Kidney glomerular epithelial cell (primary cell): Measurements from ENCODE around the gene NTSR1.
A peak's percentile ranks its signal among the peaks of the same experiment; 100 is the strongest.

ENCODE experiments used
- DNase-seq: peaks from one replicate; lab custom pipeline; 2025; lab: John Stamatoyannopoulos, UW

Gene NTSR1

DNA sequence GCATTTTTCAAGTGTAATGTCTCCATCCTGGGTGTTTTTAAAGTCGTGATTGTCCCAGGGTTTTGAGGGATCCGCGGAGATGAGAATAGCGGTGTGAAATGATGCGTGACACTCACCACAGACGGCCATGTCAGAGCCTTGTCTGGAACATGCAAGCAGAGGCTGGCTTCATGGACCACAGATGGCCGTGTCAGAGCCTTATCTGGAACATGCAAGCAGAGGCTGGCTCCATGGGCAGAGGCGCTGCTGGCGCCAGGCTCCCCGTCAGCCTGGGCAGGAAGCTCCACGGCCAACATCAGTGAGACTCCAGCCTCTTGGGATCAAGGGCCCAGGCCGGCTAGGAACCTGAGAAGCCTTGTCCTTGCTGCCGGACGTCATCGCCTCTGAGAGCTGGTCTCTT, 80.0 kb downstream of the NTSR1 start:
- no peak for DNase-seq

DNA sequence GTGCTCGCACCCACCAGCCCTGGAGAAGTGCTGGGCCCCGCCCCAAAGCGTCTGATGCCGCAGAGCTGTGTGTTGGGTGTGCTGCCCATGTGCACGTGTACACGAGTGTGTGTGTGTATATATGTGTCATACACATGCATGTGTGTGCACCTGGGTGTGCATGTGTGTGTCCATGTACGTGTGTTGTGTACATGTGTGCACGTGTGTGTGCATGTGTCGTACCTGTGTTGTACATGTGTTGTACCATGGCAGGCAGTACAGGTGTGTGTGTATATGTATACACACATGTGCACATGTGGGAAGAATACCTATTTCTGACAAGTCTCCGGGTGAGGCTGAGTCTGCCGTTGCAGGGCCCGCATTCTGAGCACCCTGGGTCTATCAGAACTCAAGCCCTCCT, 81.4 kb downstream of the NTSR1 start:
- no peak for DNase-seq

DNA sequence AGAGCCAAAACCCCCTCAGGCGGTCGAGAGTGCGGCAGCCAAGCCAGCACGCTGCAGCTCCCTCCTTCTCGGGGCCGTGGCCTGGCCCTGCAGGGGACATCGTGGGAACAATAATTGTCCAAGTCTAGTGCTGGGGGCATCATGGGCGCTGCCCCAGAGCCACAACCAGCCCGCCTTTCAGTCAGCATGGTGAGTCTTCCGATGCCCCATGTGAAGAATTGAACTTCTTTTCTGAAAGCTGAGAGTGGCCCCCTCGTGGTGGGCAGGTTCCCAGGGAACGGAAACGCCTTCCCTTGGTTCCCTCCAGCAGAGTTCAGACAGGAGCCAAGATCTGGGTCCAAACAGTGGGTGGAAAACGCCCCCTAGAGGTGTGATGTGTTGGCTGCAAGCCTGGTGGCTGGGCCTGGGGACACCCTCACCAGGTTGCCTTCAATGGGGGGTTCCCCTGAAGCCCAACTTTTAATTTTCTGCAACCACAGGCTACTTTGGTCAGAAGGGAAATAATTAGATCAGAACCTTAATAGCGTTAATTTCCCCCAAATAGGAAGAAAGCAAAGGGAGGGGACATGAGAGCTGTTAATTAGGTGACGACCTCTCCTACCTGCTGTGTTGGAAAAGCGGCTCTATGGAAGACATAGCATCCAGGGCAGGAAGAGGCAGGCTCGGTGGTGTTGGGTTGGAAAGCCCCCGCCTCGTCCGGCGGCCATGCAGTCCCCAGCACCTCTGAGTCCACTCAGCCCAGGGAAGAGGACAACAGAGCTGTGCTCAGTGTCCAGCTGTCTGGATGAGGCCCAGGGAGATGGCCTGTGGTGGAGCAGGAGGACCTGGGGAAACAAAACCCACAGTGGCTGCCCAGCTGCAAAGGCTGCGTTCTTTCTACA, 82.9 kb downstream of the NTSR1 start:
- peak; percentile 85 for DNase-seq

DNA sequence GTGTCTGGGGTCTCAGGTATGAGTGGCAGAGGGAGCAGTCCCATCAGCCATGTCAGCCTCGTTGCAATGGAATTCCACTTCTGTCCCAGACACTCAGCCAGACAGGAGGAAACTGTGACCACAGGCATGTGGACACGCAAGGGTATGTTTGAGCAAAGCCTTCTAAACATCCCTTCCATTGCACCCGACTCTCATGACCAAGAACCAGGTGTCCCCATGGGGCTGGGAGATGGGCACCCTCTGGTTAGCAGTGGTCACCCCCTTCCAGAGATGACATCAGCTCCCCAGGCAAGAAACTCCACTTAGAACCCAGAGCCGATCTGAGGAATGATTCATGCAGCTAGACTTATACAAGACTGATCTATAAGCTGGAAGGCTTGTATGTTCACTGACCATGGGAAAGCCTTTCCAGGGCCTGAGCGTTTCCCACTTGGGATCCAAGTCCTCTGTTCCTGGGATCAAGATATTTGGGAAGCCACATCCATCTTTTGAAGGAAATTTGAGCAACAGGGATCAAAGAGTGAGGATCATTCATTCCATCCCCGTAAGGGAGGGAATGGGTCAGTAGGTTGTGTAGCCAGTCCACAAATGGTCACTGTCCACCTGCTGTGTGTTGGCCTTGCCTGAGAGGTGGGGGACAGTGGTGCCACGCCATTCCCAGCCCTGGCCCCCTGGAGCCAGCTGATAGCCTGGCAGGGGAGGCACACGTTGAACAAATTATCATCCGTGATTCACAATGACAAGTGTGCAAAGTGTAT, 83.7 kb downstream of the NTSR1 start:
- no peak for DNase-seq

DNA sequence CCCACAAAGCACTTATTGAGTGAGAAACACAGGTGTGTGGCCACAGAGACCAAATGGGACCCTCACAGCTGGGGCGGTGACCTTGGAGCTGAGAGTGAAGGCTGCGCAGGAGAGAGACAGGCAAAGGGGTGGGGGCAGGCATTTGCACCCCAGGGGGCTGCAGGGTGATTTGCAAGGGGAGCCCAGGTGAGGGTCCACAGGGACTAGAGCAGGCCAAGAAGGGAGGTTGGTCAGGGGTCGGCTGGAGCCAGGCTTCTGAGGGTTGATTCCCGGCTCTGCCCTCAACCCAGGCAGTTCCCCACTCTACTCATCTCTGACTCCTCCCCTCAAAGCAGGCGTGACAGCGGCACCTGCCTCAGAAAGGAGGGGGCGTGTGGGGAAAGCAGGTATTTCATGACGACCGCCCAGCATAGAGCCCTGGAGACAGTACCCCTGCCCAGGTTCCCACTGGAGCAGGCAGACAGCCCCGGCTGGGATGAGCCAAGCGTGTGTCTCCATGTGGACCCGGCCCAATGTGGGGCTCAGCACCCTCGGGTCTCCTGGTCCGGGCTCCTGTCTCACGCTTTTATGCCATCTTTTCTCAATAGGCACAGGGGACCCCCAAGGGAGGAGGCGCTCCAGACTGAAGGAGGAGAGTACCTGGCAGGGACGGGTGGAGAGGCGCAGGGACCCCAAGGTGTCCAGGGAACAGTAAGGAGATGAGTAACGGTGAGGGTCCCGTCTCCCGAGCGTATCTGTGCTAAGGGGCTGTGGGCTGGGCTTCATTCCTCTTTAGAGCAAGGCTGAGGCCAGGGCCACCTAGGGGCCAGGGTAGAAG, 84.5 kb downstream of the NTSR1 start:
- no peak for DNase-seq

DNA sequence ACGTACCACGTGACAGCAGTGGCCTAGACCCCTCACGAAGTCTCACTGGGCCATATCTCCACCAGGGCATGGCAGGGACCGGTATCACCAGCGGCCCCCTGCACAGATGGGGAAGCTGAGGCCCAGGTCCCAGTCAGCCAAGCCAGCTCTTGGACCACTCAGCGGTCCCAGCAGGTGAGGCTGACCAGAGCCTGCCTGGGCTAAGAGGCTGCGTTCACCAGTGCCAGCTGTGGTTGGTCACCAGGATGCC, 85.0 kb downstream of the NTSR1 start:
- no peak for DNase-seq

DNA sequence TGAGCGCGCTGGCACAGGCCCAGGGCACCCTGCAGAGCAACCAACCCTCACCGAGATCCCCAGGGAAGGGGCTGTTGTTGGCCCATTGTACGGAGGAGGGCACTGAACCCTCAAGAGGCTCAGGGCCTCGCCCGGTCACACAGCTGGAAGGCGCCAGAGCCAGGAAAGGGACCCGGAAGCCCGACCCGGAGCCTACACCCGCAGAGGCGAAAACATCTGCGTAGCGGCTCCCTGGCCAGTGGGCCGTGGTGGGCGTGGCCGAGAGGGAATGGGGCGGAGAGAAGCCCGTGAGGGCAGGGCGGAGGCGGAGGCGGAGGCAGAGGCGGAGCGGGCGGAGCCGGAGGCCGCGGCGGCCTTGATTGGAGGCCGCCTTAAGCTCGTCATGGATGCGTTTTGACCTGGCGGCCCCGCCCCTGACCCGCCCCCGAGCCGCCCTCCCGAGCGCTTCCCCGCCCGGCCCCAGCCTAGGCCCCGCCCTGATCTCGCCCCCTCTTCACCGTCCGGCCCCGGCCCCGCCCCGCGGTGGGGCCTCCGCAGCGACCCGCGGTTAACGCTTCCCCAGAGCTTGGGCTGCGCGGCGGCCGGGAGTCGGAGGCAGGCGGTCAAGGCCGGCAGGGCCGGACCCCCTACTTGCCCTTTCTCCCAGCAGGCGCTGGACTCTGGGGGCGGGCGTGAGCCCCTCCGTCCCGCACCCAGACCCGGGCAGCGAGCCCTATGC, 85.5 kb downstream of the NTSR1 start:
- DNase-seq, result peak; percentile 91

DNA sequence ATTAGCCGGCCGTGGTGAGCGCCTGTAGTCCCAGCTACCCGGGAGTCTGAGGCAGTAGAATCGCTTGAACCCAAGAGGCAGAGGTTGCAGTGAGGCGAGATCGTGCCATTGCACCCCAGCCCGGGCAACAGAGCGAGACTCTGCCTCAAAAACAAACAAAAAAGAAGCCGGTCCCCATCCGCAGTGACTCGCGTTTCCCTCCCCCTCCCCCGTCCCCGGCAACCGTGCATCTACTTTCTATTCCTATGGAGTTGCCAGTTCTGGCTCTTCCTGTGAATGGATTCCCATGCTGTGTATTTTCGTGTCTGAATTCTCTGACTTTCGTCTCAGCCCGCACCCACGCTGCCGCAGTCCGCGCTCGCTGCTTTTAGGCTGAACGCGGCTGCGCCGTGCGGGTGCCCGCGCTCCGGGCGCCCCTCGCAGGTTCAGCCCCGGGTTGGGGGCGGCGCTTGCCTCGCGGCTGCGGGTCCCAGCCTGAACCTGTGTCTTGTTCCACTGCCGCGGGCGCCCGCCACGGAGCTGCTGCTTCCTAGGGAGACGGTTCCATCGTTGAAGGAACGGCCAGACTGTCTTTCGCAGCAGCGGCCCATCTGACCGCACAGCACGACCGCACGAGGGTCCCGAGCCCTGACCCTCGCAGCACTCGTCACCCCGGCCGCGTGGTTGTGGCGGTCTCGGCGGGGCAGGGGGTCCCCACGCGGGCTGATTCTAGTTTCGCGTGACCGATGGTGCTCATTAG, 86.6 kb downstream of the NTSR1 start:
- DNase-seq, result no peak

DNA sequence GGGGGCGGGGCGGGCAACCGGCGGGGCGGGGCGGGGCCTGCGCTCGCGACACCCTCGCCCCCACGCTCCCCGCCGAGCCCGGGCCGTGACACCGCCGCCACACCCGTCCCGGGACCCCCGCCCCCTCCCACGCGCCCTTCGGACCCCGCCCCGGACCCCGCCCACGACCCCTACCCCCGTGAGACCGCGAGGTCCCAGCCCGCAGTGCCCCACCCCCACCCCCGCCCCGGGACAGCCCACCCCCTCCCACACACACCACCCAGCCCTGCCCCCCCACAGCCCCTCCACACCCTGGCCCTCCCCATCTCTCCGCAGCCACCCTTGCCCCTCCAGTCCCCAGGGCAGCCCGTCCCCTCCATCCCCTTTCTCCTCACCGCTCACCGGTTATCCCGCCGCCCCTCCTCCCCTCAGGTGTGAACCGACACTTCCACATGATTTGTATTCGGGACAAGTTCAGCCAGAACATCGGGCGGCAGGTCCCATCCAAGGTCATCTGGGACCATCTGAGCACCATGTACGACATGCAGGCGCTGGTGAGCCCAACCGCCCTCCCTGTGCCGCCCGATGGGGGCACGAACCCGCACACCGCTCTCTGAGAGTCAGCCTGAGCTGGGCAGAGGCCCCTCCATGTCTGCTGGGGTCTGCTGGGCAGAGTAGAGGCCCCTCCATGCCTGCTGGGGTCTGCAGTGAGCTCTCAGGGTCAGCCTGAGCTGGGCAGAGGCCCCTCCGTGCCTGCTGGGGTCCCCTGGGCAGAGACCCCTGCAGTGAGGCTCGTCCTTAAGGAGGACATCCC, 88.3 kb downstream of the NTSR1 start:
- DNase-seq, result no peak

DNA sequence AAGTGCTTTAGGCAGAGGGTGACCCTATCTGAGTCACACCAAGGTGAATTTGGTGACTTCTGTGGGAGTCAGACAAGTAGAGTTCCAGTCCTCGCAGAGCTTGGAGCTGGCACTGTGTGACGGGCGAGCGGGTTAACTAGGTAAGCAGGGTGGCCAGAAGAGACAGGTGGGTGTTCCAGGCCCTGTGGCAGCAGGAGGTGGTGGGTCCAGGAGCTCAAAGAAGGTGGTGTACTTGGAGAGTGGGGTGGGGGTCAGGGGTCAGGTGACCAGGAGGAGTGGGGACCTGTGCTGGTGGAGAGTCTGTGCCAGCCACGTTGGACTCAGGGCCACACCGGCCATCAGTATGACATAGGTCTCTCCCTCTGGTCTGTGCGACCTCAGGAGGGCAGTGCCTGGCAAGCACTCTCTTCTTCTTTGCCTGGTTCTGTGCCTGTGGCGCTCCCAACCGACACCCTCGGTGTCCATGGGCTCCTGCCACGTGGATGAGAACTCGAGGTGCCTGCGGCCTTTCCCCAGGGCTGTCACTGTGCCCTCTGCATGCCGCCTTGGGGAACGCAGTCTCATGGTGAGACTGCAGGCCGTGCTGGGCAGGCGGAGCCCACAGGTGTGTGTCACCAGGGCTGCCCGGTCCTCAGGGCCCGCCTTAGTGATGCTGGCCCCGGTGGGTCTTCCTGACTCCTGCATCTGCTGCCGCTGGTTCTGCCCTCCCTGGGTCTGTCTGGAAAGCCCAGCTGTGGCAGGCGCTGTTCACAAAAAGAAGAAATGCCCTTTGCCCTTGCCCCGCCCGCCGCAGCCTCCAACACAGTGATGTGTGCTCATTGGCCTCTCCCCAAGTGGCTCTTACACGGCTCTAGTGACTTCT, 89.3 kb downstream of the NTSR1 start:
- DNase-seq, result no peak

DNA sequence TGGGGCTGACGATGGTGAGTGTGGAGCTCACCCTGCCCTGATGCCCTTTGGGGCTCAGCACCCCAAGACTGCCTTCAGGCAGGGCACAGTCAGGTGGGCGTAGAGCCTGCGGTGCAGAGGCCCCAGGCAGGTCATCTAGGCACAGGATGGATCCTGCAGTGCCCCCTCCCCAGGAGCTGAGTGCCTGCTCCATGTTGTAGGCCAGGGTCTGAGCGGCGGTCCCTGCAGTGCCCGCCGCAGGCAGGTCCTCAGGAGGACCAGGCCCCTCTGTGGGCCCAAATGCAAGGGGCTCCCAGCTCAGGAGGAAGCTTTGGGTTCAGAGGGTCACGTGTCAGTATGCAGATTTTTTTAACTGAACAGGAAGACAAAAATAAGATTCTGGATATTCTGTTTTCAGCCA, 90.4 kb downstream of the NTSR1 start:
- DNase-seq, result no peak

DNA sequence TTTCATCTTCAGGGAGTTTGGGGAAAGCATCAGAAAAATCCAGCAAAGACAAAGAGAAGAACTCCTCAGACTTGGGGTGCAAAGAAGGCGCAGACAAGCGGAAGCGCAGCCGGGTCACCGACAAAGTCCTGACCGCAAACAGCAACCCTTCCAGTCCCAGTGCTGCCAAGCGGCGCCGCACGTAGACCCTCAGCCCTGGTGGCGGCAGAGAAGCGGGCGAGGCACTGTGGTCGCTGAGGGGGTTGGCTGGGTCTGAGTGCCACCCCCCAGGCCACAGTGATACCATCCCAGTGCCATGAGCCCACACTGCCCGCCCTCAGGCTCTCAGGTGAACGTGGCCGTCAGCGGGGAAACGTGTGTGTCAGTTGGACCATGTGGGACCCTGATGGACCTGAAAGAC, 90.8 kb downstream of the NTSR1 start:
- no peak for DNase-seq

DNA sequence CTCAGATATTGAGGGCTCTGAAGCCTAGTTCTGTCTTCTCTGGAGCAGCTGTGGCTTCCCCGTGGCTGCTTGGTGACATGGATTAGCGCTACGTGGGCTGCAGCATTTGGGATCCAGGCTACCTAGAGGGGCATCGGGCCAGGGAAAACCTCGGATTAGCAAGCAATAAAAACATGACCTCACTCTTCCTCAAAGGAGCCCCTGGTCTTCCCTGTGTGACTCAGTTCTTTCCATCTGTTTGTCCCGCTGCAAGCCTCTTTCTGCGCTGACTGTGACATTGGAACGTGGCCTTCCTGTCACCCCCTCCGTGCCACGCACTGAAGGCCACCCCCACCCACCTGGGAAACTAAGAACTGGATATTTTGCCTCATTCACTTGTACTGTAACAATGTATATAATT, 91.2 kb downstream of the NTSR1 start:
- DNase-seq, result no peak

DNA sequence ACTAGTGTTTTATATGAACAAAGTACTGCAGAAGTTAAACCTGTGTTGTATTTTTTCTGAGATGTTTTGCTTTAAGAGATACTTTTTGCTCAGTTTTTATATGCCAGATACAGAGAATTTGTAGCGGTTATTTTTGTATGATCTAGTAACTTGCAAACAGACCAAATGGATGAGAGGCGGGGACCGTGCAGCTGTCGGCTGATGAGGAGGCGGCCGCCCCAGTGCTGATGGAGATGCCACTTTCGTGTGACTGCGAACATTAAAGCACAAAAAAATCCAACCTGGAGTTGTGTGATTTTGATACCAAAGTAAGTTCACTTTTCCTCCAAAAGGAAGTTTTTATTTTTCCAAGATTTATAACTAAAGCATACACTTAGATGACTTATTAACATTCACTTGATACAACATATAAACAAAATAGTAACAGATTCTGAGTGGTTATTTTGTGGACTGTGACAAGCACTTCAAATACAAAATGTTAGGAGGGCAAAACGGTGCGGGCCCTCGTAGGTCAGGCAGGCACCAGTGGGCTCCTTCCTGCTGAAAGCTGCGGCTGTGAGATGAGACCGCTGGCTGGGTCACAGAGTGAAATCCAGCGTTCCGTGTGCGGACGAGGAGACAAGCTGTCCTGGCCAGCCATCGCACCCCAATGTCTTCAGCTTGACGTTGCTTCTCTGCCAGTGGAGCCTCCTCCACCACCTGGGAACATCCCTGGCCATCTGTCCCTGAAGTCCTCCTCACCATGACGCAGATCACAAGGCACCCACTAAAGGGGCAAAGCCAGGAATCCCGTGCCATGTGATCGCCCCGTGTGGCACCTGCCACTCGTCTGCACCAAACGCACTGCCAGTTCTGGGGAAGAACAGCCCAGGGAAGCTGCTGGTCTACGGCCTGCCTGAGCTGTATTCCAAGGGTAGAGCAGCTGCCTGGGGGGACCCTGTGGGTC, 92.0 kb downstream of the NTSR1 start:
- DNase-seq, result no peak

DNA sequence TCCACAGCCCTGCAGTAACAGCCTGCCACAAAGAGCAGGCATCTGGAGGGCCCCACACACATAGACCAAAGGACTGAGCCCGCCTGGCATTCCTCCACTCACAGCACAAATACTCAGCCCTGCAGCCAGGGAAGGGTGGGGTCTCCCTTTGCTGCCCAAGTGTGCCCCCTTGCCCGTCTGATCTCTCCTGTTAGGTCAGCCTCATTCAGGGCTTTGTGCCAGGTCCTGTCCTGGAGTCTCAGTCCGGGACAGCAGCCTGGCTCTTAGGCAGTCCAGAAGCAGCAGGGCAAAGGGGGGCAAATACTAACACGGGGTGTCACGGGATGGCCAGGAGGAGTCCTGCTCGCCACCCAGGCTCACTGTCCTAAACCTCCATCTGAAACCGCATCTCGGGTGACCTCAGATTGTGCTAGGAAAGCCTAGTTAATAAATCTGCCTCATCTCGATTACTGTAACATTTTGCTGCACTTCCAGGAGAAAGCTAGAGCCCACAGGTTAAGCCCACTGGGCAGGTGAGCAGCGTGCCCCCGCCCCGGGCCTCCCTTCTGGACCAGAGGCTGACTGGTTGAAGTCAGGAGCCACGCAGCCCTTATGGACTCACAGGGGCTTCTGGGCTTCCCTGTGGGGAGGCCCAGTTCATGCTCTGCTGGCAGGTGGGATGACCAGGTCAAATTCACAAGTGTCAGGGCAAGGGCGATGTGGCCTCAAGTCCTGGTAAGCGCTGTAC, 92.8 kb downstream of the NTSR1 start:
- DNase-seq, result no peak

DNA sequence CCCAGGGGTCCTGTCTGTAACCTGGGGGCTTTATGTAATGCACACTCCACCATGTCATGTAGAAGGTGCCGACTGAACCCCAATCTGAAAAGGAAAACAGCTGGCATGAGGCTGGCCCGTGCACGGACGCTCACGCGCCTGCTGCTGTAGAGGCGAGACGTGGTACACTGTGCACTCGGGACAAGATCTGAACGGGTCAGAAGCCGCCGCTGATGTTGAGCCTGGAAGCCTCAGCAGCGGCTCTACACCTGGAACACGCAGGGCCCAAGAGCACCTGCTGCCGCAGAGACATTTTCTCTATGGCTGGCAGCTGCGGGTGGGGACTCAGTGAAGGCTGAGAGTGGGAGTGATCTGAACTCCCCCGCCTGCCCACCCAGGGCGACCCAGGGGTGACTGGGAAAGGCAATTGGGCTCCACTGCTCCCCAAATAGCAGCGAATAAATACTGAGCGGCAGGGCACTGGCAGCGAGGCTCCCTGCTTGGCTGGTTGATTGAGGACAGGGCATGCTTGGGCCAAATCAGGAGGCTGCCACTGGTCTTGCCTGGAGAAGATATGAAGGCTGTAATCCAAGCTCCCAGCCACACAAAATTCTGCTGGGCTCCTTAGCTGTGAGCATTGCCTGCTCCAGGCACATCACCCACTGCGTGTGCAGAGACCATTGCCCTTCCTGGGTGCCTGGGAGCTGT, 93.5 kb downstream of the NTSR1 start:
- no peak for DNase-seq

DNA sequence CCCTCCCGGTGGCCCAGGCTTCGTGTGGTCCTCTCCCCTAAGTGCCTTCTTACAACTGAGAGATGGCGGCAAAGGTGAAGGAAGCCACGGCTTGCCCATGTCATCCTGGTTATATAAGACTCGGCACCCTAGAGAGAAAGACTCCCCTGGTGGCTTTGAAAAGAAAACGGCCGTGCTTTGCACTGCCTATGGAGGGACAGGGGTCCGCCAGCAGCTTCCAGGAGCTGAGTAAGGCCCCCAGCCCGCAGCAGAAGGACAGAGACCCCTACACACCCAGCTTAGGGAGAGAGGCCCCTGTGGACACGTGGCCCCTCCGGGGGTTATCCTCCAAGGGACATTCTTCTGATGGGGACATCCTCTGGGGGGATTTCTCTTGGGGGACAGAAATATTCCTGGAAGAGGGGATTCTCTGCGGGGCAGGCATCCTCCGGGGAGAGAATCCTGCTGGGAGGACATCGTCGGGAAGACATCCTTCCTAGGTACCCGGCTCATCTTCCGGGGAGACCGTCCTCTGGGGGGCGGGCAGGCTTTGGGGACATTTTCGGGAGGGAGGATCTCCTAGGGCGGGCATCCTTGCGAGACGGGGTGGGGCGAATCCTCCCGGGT, 95.5 kb downstream of the NTSR1 start:
- no peak for DNase-seq
